NCI-H526 treated with DMSO at 0.1 percent for 48 hours (cell line): ENCODE data around the gene BSPRY.
"Not testable (repeated sequence)": the region's sequence is repeated elsewhere in the genome, so short reads cannot be mapped to it uniquely, and the experiment has no call there.

Experiments
- DNase-seq: peaks from one replicate; lab custom pipeline; 2025; lab: John Stamatoyannopoulos, UW

Gene BSPRY

DNA sequence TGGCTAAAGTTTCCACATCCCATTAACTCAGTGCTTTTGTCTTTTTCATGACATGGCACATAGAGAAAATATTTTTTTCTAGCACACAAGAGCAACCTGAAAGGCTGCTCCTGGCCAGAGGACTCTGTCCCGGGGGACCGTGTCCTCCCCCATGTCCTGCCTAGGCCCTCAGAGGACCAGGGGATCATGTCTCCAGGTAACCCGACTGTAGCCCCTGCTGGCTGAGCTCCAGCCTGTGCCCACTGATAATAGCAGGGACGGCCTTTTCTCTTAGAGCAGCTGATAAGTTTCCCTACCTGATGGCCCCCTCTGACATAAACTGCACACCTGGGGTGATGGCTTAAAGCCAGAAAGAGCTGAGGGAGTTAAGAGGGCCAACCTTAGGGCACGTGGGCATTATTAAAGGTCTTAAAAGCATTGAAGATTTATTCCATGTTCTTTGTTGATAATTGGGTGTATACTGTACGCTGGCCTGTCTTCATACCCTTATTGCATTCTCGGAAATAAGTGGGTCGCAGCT, 21.5 kb downstream of the BSPRY start:
- DNase-seq, result no peak

DNA sequence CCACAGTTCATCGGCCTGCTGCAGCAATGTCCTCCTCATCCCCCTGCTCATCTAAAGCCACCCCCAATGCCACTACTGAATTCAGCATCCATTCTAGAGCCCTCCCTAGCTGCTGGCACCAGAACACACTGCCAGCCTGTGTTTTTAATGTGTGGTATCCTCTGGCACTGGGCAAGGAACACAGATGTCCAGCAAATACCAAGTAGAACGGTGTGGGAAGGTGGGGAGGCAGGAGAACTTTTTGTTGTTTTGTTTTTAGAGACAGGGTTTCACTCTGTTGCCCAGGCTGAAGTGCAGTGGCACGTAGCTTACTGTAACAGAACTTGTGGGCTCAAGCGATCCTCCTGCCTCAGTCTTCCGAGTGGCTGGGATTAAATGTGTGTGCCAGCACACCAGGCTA, 22.7 kb downstream of the BSPRY start:
- DNase-seq, result no peak

DNA sequence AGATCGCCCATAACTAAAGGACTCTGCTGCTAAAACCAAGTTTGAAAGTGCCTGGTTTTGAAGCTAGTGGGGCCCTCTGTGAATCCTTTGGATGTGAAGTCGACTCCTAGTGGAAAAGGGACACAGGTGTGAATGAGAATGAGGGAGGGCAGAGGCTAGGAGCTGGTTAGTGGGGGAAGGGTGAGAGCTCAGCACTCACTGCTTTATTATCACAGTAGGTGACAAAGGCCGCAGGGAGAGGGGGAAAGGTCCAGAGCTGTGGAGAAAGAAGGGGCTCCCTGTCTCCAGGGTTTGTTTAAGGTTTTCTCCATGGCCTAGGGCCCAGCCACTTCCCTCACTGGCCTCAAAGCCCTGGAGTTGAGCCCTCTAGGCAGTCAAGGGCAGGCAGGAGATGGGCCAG, 23.9 kb downstream of the BSPRY start:
- DNase-seq, result no peak

DNA sequence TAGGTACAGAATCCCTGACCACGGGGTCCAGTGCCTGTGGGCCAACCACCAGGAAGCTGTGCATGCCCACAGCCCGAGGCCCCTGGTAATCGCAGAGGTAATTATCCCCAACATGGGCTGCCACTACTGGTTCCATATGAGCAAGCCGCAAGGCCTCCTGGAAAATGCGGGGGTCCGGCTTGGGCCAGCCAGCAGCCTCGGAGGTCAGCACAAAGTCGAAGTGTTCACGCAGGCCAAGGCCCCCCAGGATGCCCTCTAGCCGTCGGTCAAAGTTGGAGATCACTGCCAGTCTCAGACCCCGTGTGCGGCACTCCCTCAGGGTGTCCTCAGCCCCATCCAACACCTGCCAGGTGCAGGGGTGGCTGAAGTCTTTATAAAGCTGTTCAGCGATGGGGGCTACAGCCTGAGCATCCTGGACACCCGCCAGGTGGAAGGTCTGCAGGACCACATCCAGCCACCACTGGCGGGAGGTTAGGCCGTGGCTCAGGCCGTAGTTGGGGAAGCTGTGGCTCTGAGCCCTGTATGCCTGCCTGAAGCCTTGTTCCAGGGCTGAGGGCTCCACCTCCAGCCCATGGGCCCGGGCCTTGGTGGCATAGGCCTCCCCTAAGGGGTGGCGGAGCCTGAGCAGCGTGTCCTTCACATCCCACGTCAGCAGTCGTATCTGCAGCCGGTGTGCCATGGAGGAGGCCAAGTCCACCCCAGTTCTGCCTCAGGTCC, 24.5 kb downstream of the BSPRY start:
- DNase-seq, result no peak

DNA sequence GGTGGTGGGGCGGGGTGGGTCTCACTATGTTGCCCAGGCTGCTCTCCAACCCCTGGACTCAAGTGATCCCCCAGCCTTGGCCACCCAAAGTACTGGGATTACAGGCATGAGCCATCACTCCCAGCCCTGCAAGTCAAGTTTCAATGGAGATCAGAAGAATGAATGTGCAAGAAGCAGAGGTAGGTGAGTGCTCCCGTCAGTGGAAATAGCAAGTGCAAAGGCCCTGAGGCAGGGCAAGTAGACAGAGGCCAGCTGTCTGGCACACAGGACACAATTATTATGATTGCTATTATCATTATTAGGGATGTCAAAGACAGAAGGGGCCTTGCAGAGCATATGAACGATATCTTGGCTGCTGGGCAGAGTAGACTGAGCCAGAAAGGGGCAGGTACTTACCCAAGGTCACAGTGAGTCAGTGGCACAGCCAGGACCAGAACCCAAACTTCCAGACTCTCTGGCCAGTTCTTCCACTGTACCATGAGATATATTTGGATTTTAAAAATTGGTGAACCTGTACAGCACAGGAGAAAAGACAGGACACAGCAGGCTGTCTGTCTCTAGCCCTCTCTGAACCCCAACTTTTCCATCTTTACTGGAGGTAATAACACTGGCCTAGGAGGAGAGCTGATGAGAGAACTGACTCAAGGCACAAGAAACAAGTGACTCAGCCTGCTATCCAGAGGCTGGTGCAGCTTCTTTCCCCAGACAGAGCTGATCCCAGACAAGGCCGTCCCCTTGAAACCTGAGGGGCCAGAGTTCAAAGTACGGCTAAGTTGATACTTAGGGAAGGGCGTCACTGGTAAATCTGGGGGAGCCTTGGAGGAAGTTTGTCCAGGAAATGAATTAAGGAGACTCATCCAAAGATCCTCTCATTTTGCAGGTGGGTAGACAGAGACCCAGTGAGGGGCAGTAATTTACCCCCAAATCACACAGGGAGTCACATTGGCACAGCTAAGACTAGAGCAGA, 26.0 kb downstream of the BSPRY start:
- DNase-seq, result no peak

DNA sequence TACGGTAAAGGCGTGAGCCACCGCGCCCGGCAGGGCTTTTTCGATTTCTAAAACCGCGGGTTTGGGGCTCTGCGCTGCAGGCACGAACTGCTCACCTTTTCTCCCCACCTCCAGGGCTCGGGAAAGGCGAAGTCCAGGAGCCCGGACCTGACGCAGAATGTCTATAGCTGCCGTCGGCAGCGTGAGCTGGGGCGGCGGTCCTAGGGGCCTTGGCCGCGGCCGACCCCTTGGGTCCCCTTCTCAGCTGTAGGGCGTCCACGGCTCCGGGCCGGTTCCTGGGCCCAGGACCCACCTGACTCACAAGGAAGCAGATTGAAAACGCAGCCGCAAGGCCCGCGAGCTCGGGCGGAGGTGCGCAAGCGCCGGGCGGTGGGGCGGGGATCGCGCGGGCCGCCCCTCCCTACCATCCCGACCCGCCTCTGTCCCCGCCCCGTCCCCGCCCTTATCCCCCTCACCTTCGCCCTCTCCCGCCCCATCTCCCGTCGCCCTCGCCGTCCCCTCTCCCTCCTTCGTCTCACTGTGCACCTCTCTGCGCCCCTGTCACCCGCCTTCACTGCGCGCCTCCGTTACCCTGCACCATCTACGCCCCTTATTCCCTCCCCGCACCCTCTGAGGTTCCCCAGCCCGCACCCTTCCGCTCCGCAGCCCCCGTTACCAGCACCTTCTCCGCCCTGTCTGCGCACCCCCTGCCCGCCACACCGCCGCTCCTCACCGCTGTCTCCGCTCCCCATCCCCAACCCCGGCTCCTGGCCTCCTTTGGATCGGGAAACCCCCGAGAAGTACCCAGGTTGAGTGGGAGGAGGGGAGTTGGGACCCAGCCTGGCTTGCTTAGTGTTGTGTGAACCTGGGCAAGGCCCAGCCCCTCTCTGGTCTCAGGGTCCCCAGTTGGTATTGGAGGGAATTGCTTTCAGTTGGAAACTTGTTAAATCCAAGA, 27.6 kb downstream of the BSPRY start, which contains the start of gene HDHD3:
TSS of gene HDHD3 (minus strand) at position 353 of the 934 bp plus-strand sequence. CDS start 2,632 bp downstream, outside the sequence.
- DNase-seq, result peak; percentile 52

DNA sequence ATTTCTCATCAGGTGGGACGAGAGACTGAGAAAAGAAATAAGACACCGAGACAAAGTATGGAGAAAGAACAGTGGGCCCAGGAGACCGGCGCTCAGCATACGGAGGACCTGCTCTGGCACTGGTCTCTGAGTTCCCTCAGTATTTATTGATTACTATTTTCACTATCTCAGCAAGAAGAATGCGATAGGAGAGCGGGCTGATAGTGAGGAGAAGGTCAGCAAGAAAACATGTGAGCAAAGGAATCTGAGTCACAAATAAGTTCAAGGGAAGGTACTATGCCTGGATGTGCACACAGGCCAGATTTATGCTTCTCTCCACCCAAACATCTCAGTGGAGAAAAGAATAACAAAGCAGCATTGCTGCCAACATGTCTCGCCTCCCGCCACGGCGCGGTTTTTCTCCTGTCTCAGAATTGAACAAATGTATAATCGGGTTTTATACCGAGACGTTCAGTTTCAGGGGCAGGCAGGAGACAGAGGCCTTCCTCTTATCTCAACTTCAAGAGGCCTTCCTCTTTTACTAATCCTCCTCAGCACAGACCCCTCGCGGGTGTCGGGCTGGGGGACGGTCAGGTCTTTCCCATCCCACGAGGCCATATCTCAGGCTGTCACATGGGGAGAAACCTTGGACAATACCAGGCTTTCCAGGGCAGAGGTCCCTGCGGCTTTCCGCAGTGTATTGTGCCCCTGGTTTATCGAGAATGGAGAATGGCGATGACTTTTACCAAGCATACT, 29.9 kb downstream of the BSPRY start:
- DNase-seq, result not testable (repeated sequence)

DNA sequence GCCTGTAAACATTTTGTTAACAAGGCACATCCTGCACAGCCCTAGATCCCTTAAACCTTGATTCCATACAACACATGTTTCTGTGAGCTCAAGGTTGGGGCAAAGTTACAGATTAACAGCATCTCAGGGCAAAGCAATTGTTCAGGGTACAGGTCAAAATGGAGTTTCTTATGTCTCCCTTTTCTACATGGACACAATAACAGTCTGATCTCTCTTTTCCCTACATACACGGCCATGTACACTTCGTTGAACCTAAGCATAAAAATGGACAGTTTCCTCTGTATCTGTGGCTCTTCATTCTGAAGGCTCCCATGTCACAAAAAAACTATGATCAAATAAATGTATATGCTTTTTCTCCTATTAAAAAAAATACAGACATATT, 30.5 kb downstream of the BSPRY start:
- DNase-seq, result not testable (repeated sequence)

DNA sequence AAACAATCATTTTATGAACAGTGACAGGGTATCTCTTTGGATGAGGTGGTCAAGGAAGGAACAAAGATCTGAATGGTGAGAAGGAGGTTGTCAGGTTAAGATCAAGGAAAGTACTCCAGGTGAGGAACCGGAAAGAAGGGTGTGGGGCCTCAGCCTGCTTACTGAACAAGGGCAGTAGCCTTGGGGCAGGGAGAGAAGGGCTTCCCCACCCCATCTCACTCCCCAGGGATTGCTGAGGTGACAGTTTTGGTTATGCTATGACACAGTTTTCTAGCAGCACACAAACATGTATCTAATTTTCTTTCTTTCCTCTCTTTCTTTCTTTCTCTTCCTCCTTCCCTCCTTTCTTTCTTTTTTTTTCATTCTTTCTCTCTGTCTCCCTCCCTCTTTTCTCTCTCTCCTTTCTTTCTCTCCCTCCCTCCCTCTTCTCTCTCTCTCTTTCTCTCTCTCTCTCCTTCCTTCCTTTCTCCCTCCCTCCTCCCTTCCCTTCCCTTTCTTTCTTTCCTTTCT, 31.6 kb downstream of the BSPRY start:
- no peak for DNase-seq

DNA sequence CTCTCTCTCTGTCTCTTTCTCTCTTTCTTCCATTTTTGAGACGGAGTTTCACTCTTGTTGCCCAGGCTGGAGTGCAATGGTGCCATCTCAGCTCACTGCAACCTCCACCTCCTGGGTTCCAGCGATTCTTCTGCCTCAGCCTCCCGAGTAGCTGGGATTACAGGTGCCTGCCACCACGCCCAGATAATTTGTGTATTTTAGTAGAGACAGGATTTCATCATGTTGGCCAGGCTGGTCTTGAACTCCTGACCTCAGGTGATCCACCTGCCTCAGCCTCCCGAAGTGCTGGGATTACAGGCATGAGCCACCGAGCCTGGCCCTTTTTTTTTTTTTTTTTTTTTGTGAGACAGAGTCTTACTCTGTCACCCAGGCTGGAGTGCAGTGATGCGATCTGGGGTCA, 32.1 kb downstream of the BSPRY start:
- DNase-seq, result not testable (repeated sequence)

DNA sequence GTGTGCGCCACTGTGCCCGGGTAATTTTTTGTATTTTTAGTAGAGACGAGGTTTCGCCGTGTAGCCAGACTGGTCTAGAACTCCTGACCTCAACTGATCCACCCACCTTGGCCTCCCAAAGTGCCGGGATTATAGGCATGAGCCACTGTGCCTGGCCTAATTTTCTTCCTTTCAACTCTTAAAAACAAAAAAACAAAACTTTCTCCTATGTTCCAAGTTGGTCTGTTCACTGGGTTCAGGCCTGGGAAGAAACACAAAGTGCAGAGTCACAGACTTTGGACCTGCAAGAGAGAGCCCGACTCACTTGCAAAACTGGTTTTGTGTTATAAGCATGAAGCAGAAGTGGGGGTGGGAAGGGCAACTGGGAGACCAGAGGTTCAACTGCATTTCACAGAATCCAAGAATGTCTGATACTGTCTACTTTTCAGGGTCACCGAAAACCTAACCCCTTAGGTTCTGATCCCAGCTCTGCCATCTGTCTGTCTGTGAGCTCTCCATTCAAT, 32.6 kb downstream of the BSPRY start:
- peak; percentile 6 for DNase-seq

DNA sequence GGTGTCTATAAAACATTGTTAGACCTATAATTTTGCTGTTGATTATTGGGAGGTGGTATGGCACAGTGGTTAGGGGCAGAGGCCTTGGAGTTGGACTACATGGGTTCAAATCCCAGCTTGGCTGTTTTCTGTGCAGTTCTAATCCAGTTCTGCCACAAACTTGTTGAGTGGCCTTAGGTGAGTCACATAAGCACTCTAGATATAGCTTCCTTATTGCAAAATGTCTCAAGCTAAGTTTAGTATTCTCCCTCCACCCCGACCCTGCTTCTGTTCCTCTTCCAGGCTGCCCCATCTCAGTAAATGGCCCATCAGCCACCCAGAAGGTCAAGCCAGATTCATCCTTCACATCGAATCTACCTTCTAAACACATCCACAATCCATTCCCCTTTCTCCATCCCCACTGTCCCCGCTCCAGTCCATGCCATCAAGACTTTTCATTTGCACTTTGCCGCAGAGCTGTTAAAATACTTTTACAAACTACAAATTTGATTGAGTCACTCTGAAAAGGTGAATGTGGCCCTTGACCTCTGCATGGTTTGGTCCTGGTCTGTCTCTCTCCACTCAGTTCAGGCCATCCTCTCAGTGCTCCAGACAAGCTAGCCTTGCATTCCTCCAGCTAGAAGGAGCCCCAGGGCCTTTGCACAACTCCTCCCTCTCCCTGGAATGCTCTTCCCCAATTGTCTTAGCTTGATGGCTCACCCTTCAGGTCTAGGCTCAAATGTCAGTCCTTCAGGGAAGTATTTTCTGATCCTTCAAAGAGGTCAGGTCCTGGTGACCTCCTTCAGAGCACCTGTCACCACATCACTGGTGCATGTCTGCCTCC, 37.4 kb downstream of the BSPRY start:
- no peak for DNase-seq

DNA sequence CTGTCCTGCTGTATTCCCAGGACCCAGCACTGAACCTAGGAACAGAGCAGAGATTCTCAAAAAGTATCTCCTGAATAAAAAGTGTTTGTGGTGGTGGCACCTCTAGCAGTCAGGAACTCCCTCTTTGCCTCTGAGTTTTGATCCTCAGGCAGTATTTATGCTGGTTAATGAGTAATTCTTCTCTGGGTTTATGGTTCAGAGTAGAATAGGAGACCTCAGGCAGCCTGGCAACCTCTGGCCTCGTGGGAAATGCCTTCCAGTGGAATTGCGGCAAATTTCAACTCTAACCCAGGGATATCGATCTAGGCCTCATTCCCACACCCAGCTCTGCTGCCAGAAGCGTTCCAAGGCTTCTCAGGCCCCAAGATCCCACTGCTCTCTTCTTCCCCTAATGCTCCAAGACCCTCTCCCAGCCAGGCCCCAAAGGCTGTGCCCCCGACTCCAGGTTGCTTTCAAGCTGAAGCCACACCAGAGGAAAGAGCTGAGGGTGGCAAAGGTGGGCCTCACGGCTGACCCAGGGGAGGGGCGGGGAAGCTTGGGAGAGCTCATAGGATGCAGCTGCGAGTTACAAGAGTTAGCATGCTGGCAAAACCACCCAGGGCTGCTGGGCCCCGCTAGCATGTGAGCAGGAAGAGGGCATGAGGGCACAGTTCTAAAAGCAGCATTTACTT, 38.4 kb downstream of the BSPRY start:
- no peak for DNase-seq

DNA sequence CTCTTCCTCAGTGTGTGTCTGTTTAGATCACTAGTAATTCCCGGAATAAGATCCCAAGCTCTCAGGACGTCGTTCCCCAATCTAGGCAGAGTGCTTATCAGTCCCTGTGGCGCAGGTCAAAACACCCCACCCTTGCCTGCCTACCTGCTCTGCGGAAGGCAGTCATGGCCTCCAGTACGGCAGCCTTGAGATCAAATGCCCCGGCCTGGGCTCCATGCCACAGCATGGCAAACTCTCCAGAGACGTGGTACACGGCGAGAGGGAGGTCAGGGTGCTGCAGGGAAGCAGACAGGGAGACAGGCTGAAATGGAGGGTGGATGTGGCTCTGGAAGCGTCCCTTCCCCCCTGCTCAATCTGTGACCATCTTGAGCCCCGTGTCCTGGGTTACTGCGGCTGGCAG, 39.5 kb downstream of the BSPRY start:
- DNase-seq, result no peak

DNA sequence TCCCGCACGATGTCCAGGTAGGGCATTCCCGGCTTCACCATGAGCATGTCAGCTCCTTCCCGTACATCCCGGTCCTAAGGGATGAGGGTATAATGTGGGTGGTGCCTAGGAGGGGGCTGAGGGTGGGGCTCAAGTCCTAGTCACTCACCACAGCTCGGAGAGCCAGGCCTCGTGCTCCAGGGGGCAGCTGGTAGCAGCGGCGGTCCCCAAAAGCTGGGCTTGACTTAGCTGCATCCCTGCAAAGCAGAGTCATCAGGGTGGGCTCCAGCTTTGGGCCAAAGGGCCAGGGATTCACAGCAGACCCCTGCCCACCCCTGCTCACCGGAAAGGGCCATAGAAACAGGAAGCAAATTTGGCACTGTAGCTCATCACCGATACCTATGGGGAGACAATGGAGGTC, 40.1 kb downstream of the BSPRY start:
- no peak for DNase-seq

DNA sequence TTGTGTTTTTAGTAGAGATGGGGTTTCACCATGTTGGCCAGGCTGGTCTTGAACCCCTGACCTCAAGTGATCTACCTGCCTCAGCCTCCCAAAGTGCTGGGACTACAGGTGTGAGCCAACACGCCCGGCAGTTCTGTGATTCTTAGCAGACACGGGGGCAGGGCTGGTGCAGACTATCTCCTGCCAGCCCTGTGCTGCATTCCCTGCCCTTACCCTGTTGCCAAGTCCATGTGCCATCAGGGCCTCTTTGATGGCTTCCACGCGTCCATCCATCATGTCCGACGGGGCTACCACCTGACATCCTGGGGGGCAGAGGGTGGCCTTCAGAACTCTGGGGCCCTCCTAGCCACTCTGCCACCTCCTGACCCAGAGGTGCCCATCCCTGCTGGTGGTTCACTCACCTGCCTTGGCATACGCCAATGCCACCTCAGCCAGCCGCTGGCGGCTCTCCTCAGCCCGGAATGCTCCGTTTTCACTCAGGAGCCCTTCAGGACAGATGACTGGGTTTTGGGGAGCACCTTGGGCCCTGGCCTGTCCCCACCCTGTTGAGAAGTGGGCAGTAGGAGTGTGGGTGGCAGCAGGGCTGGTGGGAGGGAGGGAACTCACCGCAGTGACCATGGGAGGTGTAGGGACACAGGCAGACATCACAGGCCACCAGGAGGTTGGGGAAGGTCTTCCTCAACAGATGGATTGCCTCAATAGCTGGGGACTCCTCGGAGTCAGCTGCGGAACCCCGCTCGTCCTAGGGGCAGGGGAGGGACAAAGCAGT, 41.0 kb downstream of the BSPRY start:
- no peak for DNase-seq

DNA sequence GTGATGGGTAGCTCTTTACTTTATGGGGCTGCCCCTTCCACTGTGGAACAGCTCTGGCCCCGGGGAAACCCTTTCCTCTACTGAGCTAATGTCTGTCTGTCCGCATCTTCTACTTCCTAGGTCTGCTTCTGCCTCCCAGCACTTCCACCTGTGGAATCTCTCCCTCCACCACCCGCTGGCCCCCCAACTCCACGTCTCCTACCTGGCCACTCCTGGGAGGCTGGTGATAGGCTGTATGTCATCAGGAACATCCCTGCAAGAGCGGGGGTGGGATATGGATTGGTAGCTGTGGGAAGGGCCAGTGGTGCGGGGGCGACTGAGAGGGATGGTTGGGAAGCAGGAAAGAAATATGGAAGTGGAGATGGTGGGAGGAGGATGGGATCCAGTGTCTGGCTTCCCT, 42.6 kb downstream of the BSPRY start:
- no peak for DNase-seq

DNA sequence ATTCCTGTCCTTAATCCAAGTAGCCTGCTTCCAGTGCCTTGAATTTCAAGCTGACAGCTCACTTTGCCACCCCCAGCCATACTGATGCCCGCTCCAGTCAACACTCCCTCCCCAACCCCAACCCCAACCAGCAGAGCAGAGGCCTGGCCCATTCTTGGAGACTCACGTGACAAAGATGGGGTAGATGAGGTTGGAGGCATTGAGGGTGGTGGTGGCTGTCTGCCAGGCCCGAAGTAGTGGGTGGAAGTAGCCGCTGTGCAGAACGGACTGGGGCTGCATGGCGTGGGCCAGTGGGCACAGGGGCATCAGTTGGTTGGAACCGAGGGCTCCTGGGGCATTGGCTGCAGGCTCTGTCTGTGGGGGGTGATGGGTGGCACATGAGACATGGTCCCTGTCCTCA, 43.9 kb downstream of the BSPRY start:
- DNase-seq, result no peak
